HCT116 (cell line): ENCODE results near the gene TRNP1.

Experiments used
- CTCF ChIP-seq, 3 experiments: fragments of 200-600 bp in 1 of 3; sonication (generic) in 1 of 3; IDR thresholded peaks in 2 of 3; conservative IDR thresholded peaks in 1 of 3; 2 replicates each; pipeline ENCODE4 v1.5.1; 2012 to 2017; ENCODE audit warnings: low read depth in 2 of 3, low read length in 2 of 3, antibody characterized with exemption in 1 of 3, borderline replicate concordance in 1 of 3, control low read depth in 1 of 3, mild to moderate bottlenecking in 1 of 3, mixed read lengths in 1 of 3, mixed run types in 1 of 3, moderate library complexity in 1 of 3; ENCODE audit not compliant: insufficient read depth in 1 of 3
- EZH2 ChIP-seq: fragments of 200-600 bp; sonication (generic); IDR thresholded peaks from 2 replicates; pipeline ENCODE4 v1.6.1; 2017; ENCODE audit warnings: antibody characterized with exemption, mixed run types
- POLR2A ChIP-seq: IDR thresholded peaks from 2 replicates; pipeline ENCODE4 v1.7.0; 2011; ENCODE audit warnings: borderline replicate concordance; ENCODE audit not compliant: insufficient read depth, insufficient read length; ENCODE audit errors: extremely low read depth

GRCh38 chr1:26994020-26994786 lies 711 bp downstream of the TRNP1 start:
- TF ChIP-seq CTCF (IDR thresholded peaks at IDR 0.05 in 2 of 3, conservative IDR thresholded peaks at IDR 0.05 in 1 of 3; ENCODE audit: borderline replicate concordance in 1 of 3, insufficient read depth in 1 of 3, low read depth in 2 of 3, low read length in 2 of 3) = no peak
- TF ChIP-seq EZH2 = no peak
- TF ChIP-seq POLR2A = no peak
